Neural progenitor cell (in vitro differentiated cells): ENCODE data around the gene OVOL3. TPM values are rescaled to one million over a fixed set of nuclear protein-coding genes. Genes with fewer than 3 reads are reported as not detected.

Experiments used
- DNase-seq: peaks from one replicate; pipeline ENCODE4 v3.0.0-alpha.2; 2016; ENCODE audit warnings: low spot score
- H2AFZ ChIP-seq: fragments of 200-600 bp; sonication (generic); replicated peaks from 2 replicates; pipeline ENCODE4 v1.6.1; 2016; ENCODE audit warnings: antibody characterized with exemption
- H3F3A ChIP-seq: fragments of 200-600 bp; sonication (generic); 2 replicates; pipeline ENCODE4 v1.6.1; 2016; ENCODE audit warnings: antibody characterized with exemption, low read depth
- H3K27ac ChIP-seq: fragments of 200-600 bp; sonication (generic); 2 replicates; pipeline ENCODE4 v1.5.1; 2016; ENCODE audit warnings: mild to moderate bottlenecking
- H3K27me3 ChIP-seq: fragments of 200-600 bp; sonication (generic); 2 replicates; pipeline ENCODE4 v1.6.1; 2016; ENCODE audit warnings: mild to moderate bottlenecking, moderate library complexity
- H3K36me3 ChIP-seq: fragments of 200-600 bp; sonication (generic); 2 replicates; pipeline ENCODE4 v1.5.1; 2016
- H3K4me1 ChIP-seq: fragments of 200-600 bp; sonication (generic); 2 replicates; pipeline ENCODE4 v1.6.1; 2016; ENCODE audit warnings: mixed run types
- H3K4me2 ChIP-seq: fragments of 200-600 bp; sonication (generic); 2 replicates; pipeline ENCODE4 v1.6.1; 2016
- H3K4me3 ChIP-seq: fragments of 200-600 bp; sonication (generic); 2 replicates; pipeline ENCODE4 v1.5.1; 2016
- H3K79me2 ChIP-seq: fragments of 200-600 bp; sonication (generic); 2 replicates; pipeline ENCODE4 v1.6.1; 2016; ENCODE audit warnings: low read depth
- H3K9ac ChIP-seq: fragments of 200-600 bp; sonication (generic); 2 replicates; pipeline ENCODE4 v1.6.1; 2016
- H3K9me3 ChIP-seq: fragments of 200-600 bp; sonication (generic); 2 replicates; pipeline ENCODE4 v1.5.1; 2016; ENCODE audit warnings: low read depth
- H4K20me1 ChIP-seq: fragments of 200-600 bp; sonication (generic); 2 replicates; pipeline ENCODE4 v1.6.1; 2016; ENCODE audit warnings: low read depth
- H3K27ac Mint-ChIP-seq: 3 replicates; pipeline ENCODE4 v1.8.0; 2021; ENCODE audit warnings: mixed read lengths
- H3K27me3 Mint-ChIP-seq: 2 replicates; pipeline ENCODE4 v1.8.0; 2022; ENCODE audit warnings: low read depth, mild to moderate bottlenecking, inconsistent platforms, moderate library complexity, mixed read lengths; ENCODE audit not compliant: insufficient read depth
- H3K36me3 Mint-ChIP-seq: 3 replicates; pipeline ENCODE4 v1.8.0; 2021; ENCODE audit warnings: mixed read lengths
- H3K4me1 Mint-ChIP-seq: 3 replicates; pipeline ENCODE4 v1.8.0; 2021; ENCODE audit warnings: mixed read lengths
- H3K4me3 Mint-ChIP-seq: 3 replicates; pipeline ENCODE4 v1.8.0; 2021; ENCODE audit warnings: mild to moderate bottlenecking, moderate library complexity, mixed read lengths
- H3K9me3 Mint-ChIP-seq: 3 replicates; pipeline ENCODE4 v1.8.0; 2020; ENCODE audit warnings: mixed read lengths
- EZH2 ChIP-seq: fragments of 200-600 bp; sonication (generic); IDR thresholded peaks from 2 replicates; pipeline ENCODE4 v1.6.1; 2017; ENCODE audit warnings: antibody characterized with exemption, mild to moderate bottlenecking, moderate library complexity
- EZH2phosphoT487 ChIP-seq: fragments of 200-600 bp; sonication (generic); IDR thresholded peaks from 2 replicates; pipeline ENCODE4 v1.6.1; 2017; ENCODE audit warnings: antibody characterized with exemption
- total RNA-seq: library from RNA; depleted of rRNA; stranded (reverse); fragments of >200 nt; gene quantifications from 2 replicates; pipeline ENCODE4 v1.2.3, GENCODE V29; 2015; ENCODE audit warnings: low replicate concordance
- TF ChIP-seq, protein P1 (sequence below): fragments of 200-600 bp; sonication (generic); IDR thresholded peaks from 2 replicates; pipeline ENCODE4 v1.5.1; 2017; ENCODE audit warnings: antibody characterized with exemption, mild to moderate bottlenecking

Gene OVOL3
- total RNA-seq, 1 donor from 2014 or later, result not detected

DNA sequence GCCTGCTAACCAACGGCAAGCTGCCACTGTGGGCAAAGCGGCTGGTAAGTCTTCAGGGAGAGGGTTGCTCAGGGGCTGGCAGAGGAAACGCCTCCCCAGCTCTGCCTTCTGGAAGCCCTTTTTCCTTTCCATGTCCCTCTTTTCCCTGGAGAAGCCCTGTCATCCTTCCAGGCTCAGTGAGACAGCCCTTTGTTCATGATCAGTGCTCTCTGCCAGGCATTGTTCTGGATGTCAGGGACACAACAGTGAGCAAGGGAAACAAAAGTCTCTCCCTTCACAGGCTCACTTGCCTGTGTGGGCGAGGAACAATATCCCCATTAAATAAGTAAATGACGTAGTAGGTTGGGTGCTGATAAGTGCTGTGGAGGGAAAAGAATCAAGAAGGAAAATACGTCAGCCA is 13.9 kb upstream of the OVOL3 start:
- no peaks in the 10 kb centered on the region for H3K9me3 ChIP-seq
- H3K36me3 Mint-ChIP-seq, result peaks cover 14% of the 10 kb centered on the region
- H3K4me1 ChIP-seq, result no peaks in the 10 kb centered on the region
- H4K20me1 ChIP-seq, result no peaks in the 10 kb centered on the region
- H2AFZ ChIP-seq, result no peak overlapping the region
- H3K9ac ChIP-seq, result no peak overlapping the region
- no peaks in the 10 kb centered on the region for H3K27me3 ChIP-seq
- H3K27ac Mint-ChIP-seq, result no peak overlapping the region
- peaks cover 3% of the 10 kb centered on the region for H3K27me3 Mint-ChIP-seq
- peak overlapping the region; percentile 80 for H3K27ac ChIP-seq
- no peaks in the 10 kb centered on the region for H3K9me3 Mint-ChIP-seq
- H3K4me3 Mint-ChIP-seq, result no peak overlapping the region
- TF ChIP-seq EZH2phosphoT487 (no peak), EZH2 (no peak)
- TF ChIP-seq, protein P1, sequence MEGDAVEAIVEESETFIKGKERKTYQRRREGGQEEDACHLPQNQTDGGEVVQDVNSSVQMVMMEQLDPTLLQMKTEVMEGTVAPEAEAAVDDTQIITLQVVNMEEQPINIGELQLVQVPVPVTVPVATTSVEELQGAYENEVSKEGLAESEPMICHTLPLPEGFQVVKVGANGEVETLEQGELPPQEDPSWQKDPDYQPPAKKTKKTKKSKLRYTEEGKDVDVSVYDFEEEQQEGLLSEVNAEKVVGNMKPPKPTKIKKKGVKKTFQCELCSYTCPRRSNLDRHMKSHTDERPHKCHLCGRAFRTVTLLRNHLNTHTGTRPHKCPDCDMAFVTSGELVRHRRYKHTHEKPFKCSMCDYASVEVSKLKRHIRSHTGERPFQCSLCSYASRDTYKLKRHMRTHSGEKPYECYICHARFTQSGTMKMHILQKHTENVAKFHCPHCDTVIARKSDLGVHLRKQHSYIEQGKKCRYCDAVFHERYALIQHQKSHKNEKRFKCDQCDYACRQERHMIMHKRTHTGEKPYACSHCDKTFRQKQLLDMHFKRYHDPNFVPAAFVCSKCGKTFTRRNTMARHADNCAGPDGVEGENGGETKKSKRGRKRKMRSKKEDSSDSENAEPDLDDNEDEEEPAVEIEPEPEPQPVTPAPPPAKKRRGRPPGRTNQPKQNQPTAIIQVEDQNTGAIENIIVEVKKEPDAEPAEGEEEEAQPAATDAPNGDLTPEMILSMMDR, result no peak
- H3F3A ChIP-seq, result peaks cover 4% of the 10 kb centered on the region
- no peaks in the 10 kb centered on the region for H3K4me1 Mint-ChIP-seq
- H3K4me2 ChIP-seq, result no peak overlapping the region
- no peaks in the 10 kb centered on the region for H3K36me3 ChIP-seq
- DNase-seq, result peak; percentile 55
- H3K4me3 ChIP-seq, result no peak overlapping the region
- no peaks in the 10 kb centered on the region for H3K79me2 ChIP-seq

DNA sequence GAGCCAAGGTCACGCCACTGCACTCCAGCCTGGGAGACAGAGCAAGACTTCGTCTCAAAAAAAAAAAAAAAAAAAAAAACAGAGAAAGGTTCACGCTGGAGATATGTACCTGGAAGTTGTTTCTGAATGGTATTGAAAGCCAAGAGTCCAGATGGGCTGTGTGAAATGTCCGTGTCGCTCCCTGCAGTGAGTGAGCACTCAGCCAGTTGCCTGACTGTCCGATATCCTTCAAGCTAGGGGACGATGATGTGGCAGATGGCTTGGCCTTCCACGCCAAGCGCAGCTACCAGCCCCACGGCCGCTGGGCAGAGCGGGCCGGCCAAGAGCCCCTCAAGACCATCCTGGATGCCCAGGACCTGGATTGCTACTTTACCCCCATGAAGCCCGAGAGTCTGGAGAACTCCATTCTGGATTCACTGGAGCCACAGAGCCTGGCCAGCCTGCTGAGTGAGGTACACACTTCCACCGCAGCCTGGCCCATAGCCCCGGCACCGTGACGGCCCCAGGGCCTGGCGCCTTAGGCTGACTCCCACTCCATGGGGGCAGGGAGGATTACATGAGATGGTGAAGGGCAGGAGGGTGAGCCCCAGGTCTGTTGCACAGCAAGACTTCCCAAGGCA is 11.7 kb upstream of the OVOL3 start:
- TF ChIP-seq EZH2 (no peak), EZH2phosphoT487 (no peak)
- TF ChIP-seq, protein P1, result no peak
- H4K20me1 ChIP-seq, result no peaks in the 10 kb centered on the region
- H3K4me2 ChIP-seq, result no peak overlapping the region
- H3K4me1 Mint-ChIP-seq, result no peaks in the 10 kb centered on the region
- peaks cover 8% of the 10 kb centered on the region for H3K36me3 Mint-ChIP-seq
- H3K4me3 Mint-ChIP-seq, result no peak overlapping the region
- H3K9ac ChIP-seq, result no peak overlapping the region
- no peaks in the 10 kb centered on the region for H3K9me3 Mint-ChIP-seq
- no peak for DNase-seq
- H3K27ac ChIP-seq, result no peak overlapping the region
- H3K9me3 ChIP-seq, result no peaks in the 10 kb centered on the region
- no peaks in the 10 kb centered on the region for H3K4me1 ChIP-seq
- H3K36me3 ChIP-seq, result no peaks in the 10 kb centered on the region
- no peaks in the 10 kb centered on the region for H3K27me3 ChIP-seq
- peaks cover 3% of the 10 kb centered on the region for H3K27me3 Mint-ChIP-seq
- H2AFZ ChIP-seq, result no peak overlapping the region
- no peak overlapping the region for H3K4me3 ChIP-seq
- peaks cover 4% of the 10 kb centered on the region for H3F3A ChIP-seq
- no peaks in the 10 kb centered on the region for H3K79me2 ChIP-seq
- no peak overlapping the region for H3K27ac Mint-ChIP-seq

DNA sequence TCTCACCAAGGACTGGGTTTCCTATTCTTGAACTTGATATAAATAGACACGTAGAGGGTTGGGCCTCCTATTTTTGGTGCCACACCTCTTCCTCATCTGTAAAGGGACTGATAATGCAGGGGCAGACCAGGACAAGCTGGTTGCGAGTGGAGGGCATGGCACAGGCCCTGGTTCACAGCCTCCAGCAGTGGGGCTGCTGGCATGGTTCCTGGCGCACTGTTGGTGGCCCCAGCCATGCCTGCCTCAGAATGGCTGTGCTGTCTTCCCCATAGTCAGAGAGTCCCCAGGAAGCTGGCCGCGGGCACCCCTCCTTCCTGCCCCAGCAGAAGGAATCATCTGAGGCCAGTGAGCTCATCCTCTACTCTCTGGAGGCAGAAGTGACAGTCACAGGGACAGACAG is 10.5 kb upstream of the OVOL3 start:
- Histone ChIP-seq H3K9me3 (no peaks in the 10 kb centered on the region), H2AFZ (no peak overlapping the region), H3K4me2 (no peak overlapping the region), H3F3A (no peaks in the 10 kb centered on the region), H3K4me3 (no peak overlapping the region), H3K9ac (no peak overlapping the region), H3K27ac (no peak overlapping the region), H3K79me2 (no peaks in the 10 kb centered on the region), H4K20me1 (no peaks in the 10 kb centered on the region), H3K36me3 (no peaks in the 10 kb centered on the region), H3K4me1 (no peaks in the 10 kb centered on the region), H3K27me3 (no peaks in the 10 kb centered on the region)
- H3K27ac Mint-ChIP-seq, result no peak overlapping the region
- peaks cover 3% of the 10 kb centered on the region for H3K27me3 Mint-ChIP-seq
- peaks cover 8% of the 10 kb centered on the region for H3K36me3 Mint-ChIP-seq
- H3K9me3 Mint-ChIP-seq, result no peaks in the 10 kb centered on the region
- DNase-seq, result no peak
- H3K4me3 Mint-ChIP-seq, result no peak overlapping the region
- no peaks in the 10 kb centered on the region for H3K4me1 Mint-ChIP-seq
- TF ChIP-seq EZH2, result no peak

DNA sequence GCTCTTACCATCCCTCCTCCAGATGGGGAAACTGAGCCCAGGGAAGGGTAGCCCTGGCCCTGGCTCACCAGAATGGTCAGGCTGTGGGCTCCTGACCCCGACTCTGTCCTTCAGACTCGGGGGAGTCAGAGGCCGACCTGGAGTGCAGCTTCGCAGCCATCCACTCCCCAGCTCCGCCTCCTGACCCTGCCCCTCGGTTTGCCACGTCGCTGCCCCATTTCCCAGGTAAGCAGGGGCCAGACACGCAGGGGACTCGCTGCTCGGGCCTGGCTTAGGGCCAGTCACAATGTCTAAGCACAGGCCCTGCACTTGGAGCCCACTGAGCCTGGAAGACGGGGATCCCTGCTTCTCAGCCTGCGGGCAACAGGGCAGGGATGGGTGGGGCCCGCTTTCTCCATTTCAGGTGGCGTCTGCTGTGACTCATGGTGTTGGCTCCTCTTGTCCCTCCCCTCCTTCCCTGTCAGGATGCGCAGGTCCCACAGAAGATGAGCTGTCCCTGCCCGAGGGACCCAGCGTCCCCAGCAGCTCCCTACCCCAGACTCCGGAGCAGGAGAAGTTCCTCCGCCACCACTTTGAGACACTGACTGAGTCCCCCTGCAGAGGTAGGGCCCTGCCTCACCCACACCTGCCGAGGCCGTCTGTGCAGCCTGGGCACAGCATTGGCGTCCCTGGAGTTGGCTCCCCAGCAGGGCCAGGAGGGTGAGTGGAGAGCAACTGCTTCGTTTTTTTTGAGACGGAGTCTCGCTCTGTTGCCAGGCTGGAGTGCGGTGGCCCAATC is 9.2 kb upstream of the OVOL3 start:
- Mint-ChIP-seq H3K4me3 (no peak overlapping the region), H3K9me3 (no peaks in the 10 kb centered on the region), H3K4me1 (no peaks in the 10 kb centered on the region), H3K36me3 (peaks cover 9% of the 10 kb centered on the region), H3K27ac (no peak overlapping the region), H3K27me3 (peaks cover 4% of the 10 kb centered on the region)
- Histone ChIP-seq H3F3A (no peaks in the 10 kb centered on the region), H4K20me1 (no peaks in the 10 kb centered on the region), H2AFZ (no peak overlapping the region), H3K79me2 (no peaks in the 10 kb centered on the region), H3K9me3 (no peaks in the 10 kb centered on the region), H3K4me3 (no peak overlapping the region), H3K9ac (no peak overlapping the region), H3K36me3 (no peaks in the 10 kb centered on the region), H3K4me1 (no peaks in the 10 kb centered on the region), H3K27me3 (no peaks in the 10 kb centered on the region), H3K27ac (no peak overlapping the region), H3K4me2 (no peak overlapping the region)
- TF ChIP-seq, protein P1, result no peak
- DNase-seq, result no peak
